Neural cell (in vitro differentiated cells): Measurements from ENCODE around the gene COL13A1. TPM values are rescaled to one million over a fixed set of nuclear protein-coding genes. Genes with fewer than 3 reads are reported as not detected.

Experiments
- H2AFZ ChIP-seq: fragments of 200-600, 300-800 bp; sonication (generic), shearing (Covaris generic); 2 replicates; pipeline ENCODE4 v1.6.0; 2014; ENCODE audit warnings: low read depth, mild to moderate bottlenecking, antibody characterized with exemption, low read length, moderate library complexity
- H3F3A ChIP-seq: fragments of 200-600 bp; shearing (Covaris generic); 2 replicates; pipeline ENCODE4 v1.6.1; 2016; ENCODE audit warnings: mild to moderate bottlenecking, moderate library complexity, mixed read lengths, antibody characterized with exemption, low read length; ENCODE audit not compliant: insufficient read depth, poor library complexity, severe bottlenecking
- H3K27ac ChIP-seq: fragments of 200-600, 300-800 bp; sonication (generic), shearing (Covaris generic); 2 replicates; pipeline ENCODE4 v1.5.1; 2014; ENCODE audit warnings: mild to moderate bottlenecking, low read length, moderate library complexity
- H3K27me3 ChIP-seq: fragments of 300-800, 200-600 bp; sonication (generic), shearing (Covaris generic); 2 replicates; pipeline ENCODE4 v1.6.0; 2014; ENCODE audit warnings: mild to moderate bottlenecking, low read depth, low read length, moderate library complexity; ENCODE audit not compliant: insufficient read depth
- H3K36me3 ChIP-seq: fragments of 300-800, 200-600 bp; sonication (generic), shearing (Covaris generic); 2 replicates; pipeline ENCODE4 v1.5.1; 2014; ENCODE audit warnings: mild to moderate bottlenecking, antibody characterized with exemption, low read length, moderate library complexity; ENCODE audit not compliant: insufficient read depth
- H3K4me2 ChIP-seq: fragments of 300-800, 200-600 bp; sonication (generic), shearing (Covaris generic); 2 replicates; pipeline ENCODE4 v1.6.0; 2014; ENCODE audit warnings: mild to moderate bottlenecking, low read length
- H3K4me3 ChIP-seq: fragments of 300-800, 200-600 bp; sonication (generic), shearing (Covaris generic); 2 replicates; pipeline ENCODE4 v1.5.1; 2014; ENCODE audit warnings: mild to moderate bottlenecking, low read length, moderate library complexity
- H3K79me2 ChIP-seq: fragments of 200-600 bp; shearing (Covaris generic); replicated peaks from 2 replicates; pipeline ENCODE4 v1.6.0; 2014; ENCODE audit warnings: mild to moderate bottlenecking, low read length, moderate library complexity; ENCODE audit not compliant: insufficient read depth
- H3K9ac ChIP-seq: fragments of 300-800, 200-600 bp; sonication (generic), shearing (Covaris generic); 2 replicates; pipeline ENCODE4 v1.6.1; 2016; ENCODE audit warnings: mild to moderate bottlenecking, low read length, mixed read lengths
- H3K9me2 ChIP-seq: fragments of 200-600 bp; shearing (Covaris generic); 2 replicates; pipeline ENCODE4 v1.6.1; 2016; ENCODE audit warnings: mild to moderate bottlenecking, low read length, mixed read lengths; ENCODE audit not compliant: insufficient read depth
- H3K9me3 ChIP-seq: fragments of 200-600, 300-800 bp; sonication (generic), shearing (Covaris generic); 2 replicates; pipeline ENCODE4 v1.6.1; 2016; ENCODE audit warnings: mild to moderate bottlenecking, mixed run types, low read length, moderate library complexity, mixed read lengths
- H4K20me1 ChIP-seq: fragments of 200-600 bp; shearing (Covaris generic); 2 replicates; pipeline ENCODE4 v1.6.1; 2016; ENCODE audit warnings: mild to moderate bottlenecking, mixed run types; ENCODE audit not compliant: insufficient read depth
- EP300 ChIP-seq: fragments of 450-650 bp; conservative IDR thresholded peaks from 2 replicates; pipeline ENCODE4 v1.6.1; 2014; ENCODE audit warnings: antibody characterized with exemption, mild to moderate bottlenecking, moderate library complexity; ENCODE audit not compliant: poor library complexity, severe bottlenecking
- EZH2 ChIP-seq: fragments of 200-600, 300-800 bp; shearing (Covaris generic), sonication (generic); IDR thresholded peaks from 2 replicates; pipeline ENCODE4 v1.6.1; 2014; ENCODE audit warnings: antibody characterized with exemption, low read length, borderline replicate concordance, mild to moderate bottlenecking; ENCODE audit not compliant: insufficient read depth, poor library complexity, severe bottlenecking
- MXI1 ChIP-seq: fragments of 450-650 bp; conservative IDR thresholded peaks from 2 replicates; pipeline ENCODE4 v1.6.1; 2014; ENCODE audit warnings: antibody characterized with exemption, mild to moderate bottlenecking; ENCODE audit not compliant: poor library complexity, severe bottlenecking
- POLR2AphosphoS5 ChIP-seq: IDR thresholded peaks from 2 replicates; pipeline ENCODE4 v1.6.1; 2012
- RAD21 ChIP-seq: fragments of 450-650 bp; conservative IDR thresholded peaks from 2 replicates; pipeline ENCODE4 v1.6.1; 2014; ENCODE audit warnings: antibody characterized with exemption, mild to moderate bottlenecking, moderate library complexity
- SMC3 ChIP-seq: fragments of 450-650 bp; conservative IDR thresholded peaks from 2 replicates; pipeline ENCODE4 v1.6.1; 2014; ENCODE audit warnings: antibody characterized with exemption, mild to moderate bottlenecking, moderate library complexity; ENCODE audit not compliant: poor library complexity
- TAF1 ChIP-seq: IDR thresholded peaks from 2 replicates; pipeline ENCODE4 v1.6.1; 2012; ENCODE audit warnings: low read depth
- polyA plus RNA-seq: library from polyadenylated mRNA; depleted of rRNA; stranded (reverse); fragments of >200 nt; gene quantifications from 2 replicates; pipeline ENCODE4 v1.2.3, GENCODE V29; 2014
- TF ChIP-seq, protein P1 (sequence below): IDR thresholded peaks from 2 replicates; pipeline ENCODE4 v1.6.1; 2012; ENCODE audit warnings: borderline replicate concordance
- TF ChIP-seq, protein P2 (sequence below): fragments of 450-650 bp; IDR thresholded peaks from 2 replicates; pipeline ENCODE4 v1.5.1; 2014; ENCODE audit warnings: antibody characterized with exemption, mild to moderate bottlenecking, moderate library complexity; ENCODE audit not compliant: poor library complexity, severe bottlenecking

Gene COL13A1
- polyA plus RNA-seq, 1 donor from 2014 or later = 4.7 TPM

DNA sequence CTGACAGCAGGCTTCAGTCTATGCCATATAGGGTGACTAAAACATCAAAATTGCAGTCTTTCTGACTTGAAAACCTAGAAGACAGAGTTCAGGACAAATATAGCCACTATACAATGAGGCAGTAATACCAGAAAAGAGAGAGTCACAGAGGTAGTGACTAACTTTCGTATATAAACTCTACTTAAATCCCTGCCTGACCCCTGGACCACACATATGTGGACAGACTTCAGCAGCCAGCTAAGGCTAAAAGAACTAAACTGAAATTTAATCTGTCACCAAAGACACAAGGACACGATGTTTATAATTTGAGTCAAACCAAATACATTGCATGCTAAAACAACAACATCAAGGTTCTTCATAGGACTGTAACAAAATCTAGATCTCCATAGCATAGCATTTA lies 186.4 kb downstream of the COL13A1 start:
- H3K4me2 ChIP-seq = no peak overlapping the region
- H2AFZ ChIP-seq = no peak overlapping the region
- H3K27ac ChIP-seq = no peak overlapping the region
- H4K20me1 ChIP-seq = no peaks in the 10 kb centered on the region
- no peaks in the 10 kb centered on the region for H3K9me2 ChIP-seq
- TF ChIP-seq, protein P1, sequence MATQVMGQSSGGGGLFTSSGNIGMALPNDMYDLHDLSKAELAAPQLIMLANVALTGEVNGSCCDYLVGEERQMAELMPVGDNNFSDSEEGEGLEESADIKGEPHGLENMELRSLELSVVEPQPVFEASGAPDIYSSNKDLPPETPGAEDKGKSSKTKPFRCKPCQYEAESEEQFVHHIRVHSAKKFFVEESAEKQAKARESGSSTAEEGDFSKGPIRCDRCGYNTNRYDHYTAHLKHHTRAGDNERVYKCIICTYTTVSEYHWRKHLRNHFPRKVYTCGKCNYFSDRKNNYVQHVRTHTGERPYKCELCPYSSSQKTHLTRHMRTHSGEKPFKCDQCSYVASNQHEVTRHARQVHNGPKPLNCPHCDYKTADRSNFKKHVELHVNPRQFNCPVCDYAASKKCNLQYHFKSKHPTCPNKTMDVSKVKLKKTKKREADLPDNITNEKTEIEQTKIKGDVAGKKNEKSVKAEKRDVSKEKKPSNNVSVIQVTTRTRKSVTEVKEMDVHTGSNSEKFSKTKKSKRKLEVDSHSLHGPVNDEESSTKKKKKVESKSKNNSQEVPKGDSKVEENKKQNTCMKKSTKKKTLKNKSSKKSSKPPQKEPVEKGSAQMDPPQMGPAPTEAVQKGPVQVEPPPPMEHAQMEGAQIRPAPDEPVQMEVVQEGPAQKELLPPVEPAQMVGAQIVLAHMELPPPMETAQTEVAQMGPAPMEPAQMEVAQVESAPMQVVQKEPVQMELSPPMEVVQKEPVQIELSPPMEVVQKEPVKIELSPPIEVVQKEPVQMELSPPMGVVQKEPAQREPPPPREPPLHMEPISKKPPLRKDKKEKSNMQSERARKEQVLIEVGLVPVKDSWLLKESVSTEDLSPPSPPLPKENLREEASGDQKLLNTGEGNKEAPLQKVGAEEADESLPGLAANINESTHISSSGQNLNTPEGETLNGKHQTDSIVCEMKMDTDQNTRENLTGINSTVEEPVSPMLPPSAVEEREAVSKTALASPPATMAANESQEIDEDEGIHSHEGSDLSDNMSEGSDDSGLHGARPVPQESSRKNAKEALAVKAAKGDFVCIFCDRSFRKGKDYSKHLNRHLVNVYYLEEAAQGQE = no peak
- TF ChIP-seq SMC3 = no peak
- no peak for TF ChIP-seq EP300
- TF ChIP-seq, protein P2, sequence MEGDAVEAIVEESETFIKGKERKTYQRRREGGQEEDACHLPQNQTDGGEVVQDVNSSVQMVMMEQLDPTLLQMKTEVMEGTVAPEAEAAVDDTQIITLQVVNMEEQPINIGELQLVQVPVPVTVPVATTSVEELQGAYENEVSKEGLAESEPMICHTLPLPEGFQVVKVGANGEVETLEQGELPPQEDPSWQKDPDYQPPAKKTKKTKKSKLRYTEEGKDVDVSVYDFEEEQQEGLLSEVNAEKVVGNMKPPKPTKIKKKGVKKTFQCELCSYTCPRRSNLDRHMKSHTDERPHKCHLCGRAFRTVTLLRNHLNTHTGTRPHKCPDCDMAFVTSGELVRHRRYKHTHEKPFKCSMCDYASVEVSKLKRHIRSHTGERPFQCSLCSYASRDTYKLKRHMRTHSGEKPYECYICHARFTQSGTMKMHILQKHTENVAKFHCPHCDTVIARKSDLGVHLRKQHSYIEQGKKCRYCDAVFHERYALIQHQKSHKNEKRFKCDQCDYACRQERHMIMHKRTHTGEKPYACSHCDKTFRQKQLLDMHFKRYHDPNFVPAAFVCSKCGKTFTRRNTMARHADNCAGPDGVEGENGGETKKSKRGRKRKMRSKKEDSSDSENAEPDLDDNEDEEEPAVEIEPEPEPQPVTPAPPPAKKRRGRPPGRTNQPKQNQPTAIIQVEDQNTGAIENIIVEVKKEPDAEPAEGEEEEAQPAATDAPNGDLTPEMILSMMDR = no peak
- TF ChIP-seq TAF1 = no peak
- no peak for TF ChIP-seq MXI1
- TF ChIP-seq EZH2 = no peak
- no peak for TF ChIP-seq POLR2AphosphoS5
- no peak for TF ChIP-seq RAD21
- H3K79me2 ChIP-seq = no peaks in the 10 kb centered on the region
- no peaks in the 10 kb centered on the region for H3K27me3 ChIP-seq
- no peak overlapping the region for H3K4me3 ChIP-seq
- no peaks in the 10 kb centered on the region for H3K36me3 ChIP-seq
- no peaks in the 10 kb centered on the region for H3F3A ChIP-seq
- H3K9ac ChIP-seq = no peak overlapping the region
- H3K9me3 ChIP-seq = no peaks in the 10 kb centered on the region

DNA sequence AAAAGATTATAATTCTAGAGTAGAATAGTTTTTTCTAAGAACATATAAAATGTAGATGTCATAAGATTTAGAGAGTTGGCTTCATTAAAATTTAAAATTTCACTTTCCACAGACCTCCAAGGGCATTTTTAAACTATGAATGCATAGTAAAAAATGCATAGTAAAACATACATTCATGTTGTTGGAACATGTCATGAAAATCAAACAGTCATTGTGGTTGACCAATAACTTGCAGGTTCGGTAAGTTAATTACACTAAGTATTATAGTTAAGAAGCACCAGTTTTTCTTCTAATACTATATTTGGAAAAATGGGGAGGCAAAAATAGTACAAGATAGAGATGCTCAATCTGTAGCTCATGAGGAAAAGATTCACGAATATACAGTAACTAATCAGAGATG lies 189.4 kb downstream of the COL13A1 start:
- Histone ChIP-seq H3F3A (no peaks in the 10 kb centered on the region), H4K20me1 (no peaks in the 10 kb centered on the region), H3K9me3 (no peaks in the 10 kb centered on the region), H2AFZ (no peak overlapping the region), H3K9me2 (no peaks in the 10 kb centered on the region), H3K27me3 (no peaks in the 10 kb centered on the region), H3K36me3 (no peaks in the 10 kb centered on the region), H3K9ac (no peak overlapping the region), H3K4me3 (no peak overlapping the region), H3K27ac (no peak overlapping the region), H3K79me2 (no peaks in the 10 kb centered on the region), H3K4me2 (no peak overlapping the region)
- no peak for TF ChIP-seq EZH2
- TF ChIP-seq TAF1 = no peak
- no peak for TF ChIP-seq SMC3
- no peak for TF ChIP-seq MXI1
- TF ChIP-seq POLR2AphosphoS5 = no peak
- TF ChIP-seq, protein P1 = no peak
- no peak for TF ChIP-seq EP300
- no peak for TF ChIP-seq RAD21
- TF ChIP-seq, protein P2 = no peak
